B cell (primary cell): Measurements from ENCODE around the gene SMURF1. TPM values are rescaled to one million over a fixed set of nuclear protein-coding genes. Genes with fewer than 3 reads are reported as not detected.

ENCODE experiments used
- ATAC-seq: fragments of 200-7000 bp; cut with Tn5 transposase; one replicate; pipeline ENCODE4 v1.10.0; 2021; ENCODE audit warnings: low read depth, mild to moderate bottlenecking, moderate number of reproducible peaks, moderate library complexity
- CTCF ChIA-PET: fragments of 350-600 bp; sonication (Branson Sonifier 250); formaldehyde crosslinking; loops from one replicate; lab custom pipeline; 2021; ENCODE audit warnings: antibody characterized with exemption, inconsistent platforms; lab: Charles Lee
- POLR2A ChIA-PET: fragments of 350-600 bp; sonication (Branson Sonifier 250); formaldehyde crosslinking; loops from one replicate; lab custom pipeline; 2021; ENCODE audit warnings: antibody characterized with exemption; lab: Charles Lee
- DNase-seq: peaks from one replicate; pipeline ENCODE4 v3.0.0; 2013
- H2AFZ ChIP-seq: 2 replicates; pipeline ENCODE4 v1.6.1; 2012; ENCODE audit warnings: mild to moderate bottlenecking, low read depth, low read length; ENCODE audit not compliant: insufficient read depth, poor library complexity, severe bottlenecking
- H3K27ac ChIP-seq, 2 donors: 1 replicate in 1 of 2; 2 replicates in 1 of 2; pipeline ENCODE4 v1.5.1; 2012 to 2013; ENCODE audit warnings: low read length in 2 of 2, mild to moderate bottlenecking in 2 of 2, moderate library complexity in 1 of 2
- H3K27me3 ChIP-seq, 4 experiments: fragments of 200-600 bp in 1 of 4; sonication (generic) in 1 of 4; replicated peaks in 1 of 4; 1 replicate in 2 of 4; 2 replicates in 2 of 4; pipeline versions ENCODE4 v1.6.1 to v1.7.0; 2013 to 2016; ENCODE audit warnings: low read length in 3 of 4, mild to moderate bottlenecking in 2 of 4, mixed read lengths in 1 of 4, moderate library complexity in 1 of 4; ENCODE audit not compliant: insufficient read depth in 4 of 4, control insufficient read depth in 3 of 4; ENCODE audit errors: control extremely low read depth in 1 of 4
- H3K36me3 ChIP-seq, 2 experiments: replicated peaks in 1 of 2; 1 replicate in 1 of 2; 2 replicates in 1 of 2; pipeline versions ENCODE4 v1.6.1 to v1.7.1; 2013; ENCODE audit warnings: low read length in 1 of 2; ENCODE audit not compliant: insufficient read depth in 2 of 2, control insufficient read depth in 1 of 2; ENCODE audit errors: control extremely low read depth in 1 of 2, extremely low read depth in 1 of 2
- H3K4me1 ChIP-seq, 2 donors: fragments of 200-600 bp in 1 of 2; sonication (generic) in 1 of 2; 1 replicate in 1 of 2; 2 replicates in 1 of 2; pipeline versions ENCODE4 v1.5.1 to v1.6.1; 2013 to 2017; ENCODE audit warnings: low read length in 2 of 2; ENCODE audit not compliant: control insufficient read depth in 2 of 2, insufficient read depth in 2 of 2
- H3K4me2 ChIP-seq: replicated peaks from 2 replicates; pipeline ENCODE3; 2012; ENCODE audit warnings: mild to moderate bottlenecking, low read depth, low read length; ENCODE audit not compliant: poor library complexity, severe bottlenecking
- H3K4me3 ChIP-seq, 5 experiments: fragments of 200-600 bp in 1 of 5; sonication (generic) in 1 of 5; 1 replicate in 3 of 5; 2 replicates in 2 of 5; pipeline versions ENCODE4 v1.5.1 to v1.7.0; 2011 to 2016; ENCODE audit warnings: low read length in 4 of 5, mild to moderate bottlenecking in 4 of 5, low read depth in 2 of 5, control low read depth in 1 of 5, moderate library complexity in 1 of 5; ENCODE audit not compliant: insufficient read depth in 1 of 5; ENCODE audit errors: control extremely low read depth in 1 of 5, extremely low read depth in 1 of 5
- H3K79me2 ChIP-seq: fragments of 200-600 bp; sonication (generic); one replicate; pipeline ENCODE4 v1.6.0; 2016; ENCODE audit warnings: low read length; ENCODE audit not compliant: control insufficient read depth, insufficient read depth
- H3K9ac ChIP-seq: fragments of 200-600 bp; sonication (generic); 2 replicates; pipeline ENCODE4 v1.6.1; 2017; ENCODE audit warnings: mild to moderate bottlenecking, low read length, moderate library complexity
- H3K9me3 ChIP-seq, 3 donors: one replicate each; pipeline versions ENCODE4 v1.6.1 to v1.7.1; 2013; ENCODE audit warnings: low read length in 2 of 3; ENCODE audit not compliant: control insufficient read depth in 2 of 3, insufficient read depth in 1 of 3; ENCODE audit errors: control extremely low read depth in 1 of 3
- H4K20me1 ChIP-seq: 2 replicates; pipeline ENCODE4 v1.6.0; 2012; ENCODE audit warnings: mild to moderate bottlenecking, low read length; ENCODE audit not compliant: insufficient read depth, control insufficient read depth, poor library complexity, severe bottlenecking
- H3K27ac Mint-ChIP-seq: one replicate; pipeline ENCODE4 v1.8.0; 2021; ENCODE audit warnings: mixed read lengths
- H3K27me3 Mint-ChIP-seq: one replicate; pipeline ENCODE4 v1.8.0; 2021; ENCODE audit warnings: mixed read lengths
- H3K4me1 Mint-ChIP-seq: one replicate; pipeline ENCODE4 v1.8.0; 2021; ENCODE audit warnings: mixed read lengths
- H3K4me3 Mint-ChIP-seq: one replicate; pipeline ENCODE4 v1.8.0; 2021; ENCODE audit warnings: mixed read lengths
- H3K9me3 Mint-ChIP-seq: one replicate; pipeline ENCODE4 v1.8.0; 2022; ENCODE audit warnings: mixed read lengths; ENCODE audit not compliant: insufficient read depth
- CTCF ChIP-seq: fragments of 200-600 bp; IDR thresholded peaks from one replicate; pipeline ENCODE4 v1.8.0; 2022; ENCODE audit warnings: antibody characterized with exemption, mild to moderate bottlenecking
- EZH2 ChIP-seq: IDR thresholded peaks from 2 replicates; pipeline ENCODE4 v1.6.1; 2012; ENCODE audit warnings: borderline replicate concordance, low read depth, mild to moderate bottlenecking, moderate library complexity, low read length; ENCODE audit not compliant: insufficient read depth, poor library complexity, severe bottlenecking
- WGBS: methylation state at CpG from one replicate; pipeline ENCODE4 v1.1.5; 2013; ENCODE audit warnings: missing lambda C conversion rate; ENCODE audit not compliant: insufficient coverage; 5-methylcytosine and 5-hydroxymethylcytosine counted together
- intact Hi-C: fragments of 100-400 bp; cut with micrococcal nuclease; formaldehyde crosslinking; loops from one replicate; pipeline ENCODE4 v1.10.0; 2022
- polyA plus RNA-seq: library from polyadenylated mRNA; depleted of rRNA; stranded (reverse); fragments of >200 nt; gene quantifications from 2 replicates; pipeline ENCODE4 v1.2.3, GENCODE V29; 2012
- total RNA-seq, 2 donors: library from RNA; stranded (reverse); fragments of 120-200 nt in 1 of 2; gene quantifications; 1 replicate in 1 of 2; 2 replicates in 1 of 2; pipeline versions ENCODE4 v1.2.3 to v1.2.4, GENCODE V29; 2013 to 2022

The SMURF1 gene
- total and polyA plus RNA-seq, 2 donors (not counting 1 experiment from before 2014, with no cell fraction given): 7.5 to 28.6 TPM

- WGBS: 100% methylated on average over 4 of the region's 10 CpGs
- H3K9ac ChIP-seq: no peak overlapping the region
- no peak overlapping the region for H3K4me3 ChIP-seq
- H2AFZ ChIP-seq: no peak overlapping the region
- H3K36me3 ChIP-seq: peaks cover 0 to 69% of the 10 kb centered on the region in 2 experiments
- H3K4me1 Mint-ChIP-seq: peaks cover 7% of the 10 kb centered on the region
- H4K20me1 ChIP-seq: no peaks in the 10 kb centered on the region
- no peak overlapping the region for H3K4me3 Mint-ChIP-seq
- no peak overlapping the region for H3K27ac Mint-ChIP-seq
- no peaks in the 10 kb centered on the region for H3K9me3 Mint-ChIP-seq
- ATAC-seq (no peak), DNase-seq (no peak)
- H3K4me2 ChIP-seq: no peak overlapping the region
- H3K79me2 ChIP-seq: no peaks in the 10 kb centered on the region
- CTCF ChIA-PET: no interaction called here
- no peaks in the 10 kb centered on the region for H3K27me3 Mint-ChIP-seq
- TF ChIP-seq EZH2 (no peak), CTCF (no peak)
- intact Hi-C loops: no loop called here
- no peaks in the 10 kb centered on the region for H3K4me1 ChIP-seq
- H3K9me3 ChIP-seq: no peaks in the 10 kb centered on the region
- H3K27ac ChIP-seq: no peak overlapping the region
- POLR2A ChIA-PET: no interaction called here
- H3K27me3 ChIP-seq: no peaks in the 10 kb centered on the region
These were observed 142.3 kb downstream of the SMURF1 start for GRCh38 chr7:99001482-99002147.

- Histone ChIP-seq H3K4me1 (no peaks in the 10 kb centered on the region), H4K20me1 (no peaks in the 10 kb centered on the region), H3K36me3 (peaks cover 0 to 69% of the 10 kb centered on the region in 2 experiments), H3K27me3 (no peaks in the 10 kb centered on the region), H3K79me2 (no peaks in the 10 kb centered on the region), H3K9me3 (no peaks in the 10 kb centered on the region), H3K9ac (no peak overlapping the region), H3K27ac (no peak overlapping the region), H3K4me2 (no peak overlapping the region), H3K4me3 (no peak overlapping the region), H2AFZ (no peak overlapping the region)
- no peaks in the 10 kb centered on the region for H3K27me3 Mint-ChIP-seq
- peaks cover 8% of the 10 kb centered on the region for H3K4me1 Mint-ChIP-seq
- TF ChIP-seq CTCF (no peak), EZH2 (no peak)
- ChIA-PET POLR2A (no interaction called here), CTCF (no interaction called here)
- no peak overlapping the region for H3K4me3 Mint-ChIP-seq
- DNase-seq (no peak), ATAC-seq (no peak)
- H3K9me3 Mint-ChIP-seq: no peaks in the 10 kb centered on the region
- WGBS: 98% methylated on average over 9 of the region's 14 CpGs
- intact Hi-C loops: no loop called here
- H3K27ac Mint-ChIP-seq: no peak overlapping the region
These were observed 142.9 kb downstream of the SMURF1 start for GRCh38 chr7:99000904-99001465.
